ENCODE results near the gene ZSWIM9. TPM values are rescaled to one million over a fixed set of nuclear protein-coding genes. Genes with fewer than 3 reads are reported as not detected.
A peak's percentile ranks its signal among the peaks of the same experiment; 100 is the strongest.

ZSWIM9 gene
- total RNA-seq, 2 experiments from 2014 or later = 10.2 to 13.3 TPM

- Mint-ChIP-seq H3K27ac (no peak overlapping the region), H3K36me3 (peaks cover 35% of the 10 kb centered on the region), H3K4me3 (no peak overlapping the region), H3K4me1 (peaks cover 3% of the 10 kb centered on the region), H3K9me3 (peaks cover 8% of the 10 kb centered on the region), H3K27me3 (no peaks in the 10 kb centered on the region)
- POLR2A ChIA-PET = interaction anchor here (0.6 kb wide), 1 partner anchor 36 kb away, joined by 5 read pairs; no protein-coding TSS in a partner anchor
- DNase-seq (no peak), ATAC-seq (ENCODE audit: low read depth) (no peak)
These were observed 15.5 kb downstream of the ZSWIM9 start for GRCh38 chr19:48186015-48186414.

GRCh38 chr19:48186541-48186991 is 16.1 kb downstream of the ZSWIM9 start:
- Mint-ChIP-seq H3K9me3 (peaks cover 4% of the 10 kb centered on the region), H3K27ac (peak overlapping the region; percentile 30), H3K4me3 (no peak overlapping the region), H3K36me3 (peaks cover 33% of the 10 kb centered on the region), H3K4me1 (peaks cover 3% of the 10 kb centered on the region), H3K27me3 (no peaks in the 10 kb centered on the region)
- DNase-seq (no peak), ATAC-seq (ENCODE audit: low read depth) (no peak)
- POLR2A ChIA-PET = interaction anchor here (0.6 kb wide), 1 partner anchor 36 kb away, joined by 5 read pairs; no protein-coding TSS in a partner anchor

DNA sequence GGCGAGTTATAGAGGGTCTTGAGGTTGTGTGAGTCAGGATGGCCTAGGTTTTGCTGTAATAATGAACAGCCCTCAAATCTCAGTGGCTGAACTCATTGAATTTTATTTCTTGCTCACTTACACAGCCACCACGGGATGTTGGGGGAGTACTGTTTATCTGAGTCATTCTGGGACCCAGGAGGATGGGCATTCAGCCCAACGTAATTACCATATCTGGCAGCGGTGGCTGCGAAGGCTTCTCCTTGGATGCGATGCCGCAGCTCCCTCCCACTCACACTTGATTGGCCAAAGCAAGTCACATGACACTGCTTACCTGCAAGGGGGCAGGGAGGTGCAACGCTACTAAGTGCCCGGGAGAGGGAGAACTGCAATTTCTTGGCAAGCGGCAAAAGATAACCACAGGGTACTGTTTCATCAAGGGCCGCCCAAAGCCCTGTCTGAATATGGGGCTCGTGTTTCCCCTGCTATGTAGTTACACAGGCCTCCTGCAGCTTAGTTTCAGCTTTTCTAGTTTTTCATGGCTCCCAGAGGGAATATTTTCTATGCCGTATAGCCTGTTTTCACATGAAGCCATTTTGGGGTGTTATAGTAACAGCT is 19.9 kb downstream of the ZSWIM9 start:
- Mint-ChIP-seq H3K9me3 (no peaks in the 10 kb centered on the region), H3K27me3 (no peaks in the 10 kb centered on the region), H3K27ac (no peak overlapping the region), H3K4me3 (no peak overlapping the region), H3K36me3 (peaks cover 23% of the 10 kb centered on the region), H3K4me1 (peaks cover 3% of the 10 kb centered on the region)
- ATAC-seq (ENCODE audit: low read depth) (peak; percentile 76), DNase-seq (peak; percentile 47)
- POLR2A ChIA-PET = interaction anchor here (0.6 to 2.1 kb wide), 3 partner anchors 9 to 21 kb away, joined by 3 to 12 read pairs (median 3); no protein-coding TSS in a partner anchor

GRCh38 chr19:48190885-48191284 is 20.4 kb downstream of the ZSWIM9 start:
- H3K36me3 Mint-ChIP-seq = peaks cover 25% of the 10 kb centered on the region
- DNase-seq (no peak), ATAC-seq (ENCODE audit: low read depth) (no peak)
- H3K9me3 Mint-ChIP-seq = no peaks in the 10 kb centered on the region
- POLR2A ChIA-PET = interaction anchor here (0.6 to 2.1 kb wide), 3 partner anchors 8 to 21 kb away, joined by 3 to 12 read pairs (median 3); no protein-coding TSS in a partner anchor
- no peak overlapping the region for H3K4me3 Mint-ChIP-seq
- H3K4me1 Mint-ChIP-seq = peaks cover 6% of the 10 kb centered on the region
- H3K27me3 Mint-ChIP-seq = no peaks in the 10 kb centered on the region
- H3K27ac Mint-ChIP-seq = no peak overlapping the region

DNA sequence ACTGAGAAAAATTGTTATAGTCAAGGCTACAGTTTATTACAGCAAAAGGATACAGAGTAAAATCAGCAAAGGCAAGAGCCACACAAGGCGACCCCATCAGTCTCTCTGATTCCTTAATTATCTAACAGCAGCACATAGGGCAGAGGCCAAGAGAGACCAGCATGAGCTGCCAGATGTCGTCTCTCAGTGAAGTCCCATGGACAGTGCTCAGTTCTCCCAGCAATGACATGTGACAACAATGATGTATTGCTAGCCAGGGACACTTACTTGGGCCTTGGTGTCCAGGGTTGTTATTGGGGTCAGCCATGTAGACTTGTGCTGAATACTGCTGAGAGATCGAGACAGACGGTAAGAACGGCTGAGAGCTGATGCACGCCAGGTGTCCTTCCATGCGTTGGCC is 22.3 kb downstream of the ZSWIM9 start:
- no peaks in the 10 kb centered on the region for H3K27me3 Mint-ChIP-seq
- POLR2A ChIA-PET = no interaction called here
- H3K4me1 Mint-ChIP-seq = peaks cover 8% of the 10 kb centered on the region
- H3K27ac Mint-ChIP-seq = no peak overlapping the region
- no peak for DNase-seq
- ATAC-seq (ENCODE audit: low read depth) = no peak
- no peak overlapping the region for H3K4me3 Mint-ChIP-seq
- peaks cover 24% of the 10 kb centered on the region for H3K36me3 Mint-ChIP-seq
- H3K9me3 Mint-ChIP-seq = no peaks in the 10 kb centered on the region

DNA sequence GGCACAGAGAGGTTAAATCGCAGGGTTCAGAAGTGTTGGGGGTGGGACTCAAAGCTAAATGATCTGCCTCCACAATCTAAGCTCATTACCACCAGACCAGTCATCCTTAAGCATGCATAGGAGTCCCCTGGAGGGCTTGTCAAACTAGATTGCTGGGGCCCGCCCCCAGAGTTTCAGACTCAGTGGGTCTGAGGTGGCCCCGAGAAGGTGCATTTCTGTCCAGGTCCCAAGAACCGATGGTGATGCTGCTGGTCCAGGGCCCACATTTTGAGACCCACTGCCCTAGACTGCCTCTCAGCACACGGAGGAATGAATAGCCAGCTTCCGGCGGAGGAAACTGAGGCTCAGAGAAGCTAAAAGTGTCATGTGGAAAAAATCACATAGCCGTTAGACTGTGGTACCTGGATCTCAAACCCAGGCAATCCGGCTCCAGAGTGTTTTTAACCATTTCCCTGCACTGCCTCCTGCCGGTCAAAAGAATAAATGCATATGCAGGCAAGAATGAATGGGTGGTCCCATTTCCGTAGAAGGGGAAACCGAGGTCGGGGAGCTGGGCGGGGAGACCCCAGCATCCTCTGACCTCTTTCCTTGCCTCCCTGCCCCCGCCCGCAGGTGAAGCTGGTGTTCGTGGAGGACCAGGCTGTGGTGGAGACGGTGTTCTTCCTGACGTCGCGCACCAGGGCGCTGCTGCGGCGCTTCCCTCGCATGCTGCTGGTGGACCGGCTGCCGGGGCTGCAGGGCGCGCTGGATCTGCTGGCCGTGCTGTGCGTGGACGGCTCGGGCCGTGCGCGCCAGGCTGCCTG is 23.8 kb downstream of the ZSWIM9 start:
- Mint-ChIP-seq H3K9me3 (no peaks in the 10 kb centered on the region), H3K27me3 (no peaks in the 10 kb centered on the region), H3K36me3 (peaks cover 17% of the 10 kb centered on the region), H3K27ac (no peak overlapping the region), H3K4me3 (peak overlapping the region; percentile 20), H3K4me1 (peaks cover 8% of the 10 kb centered on the region)
- POLR2A ChIA-PET = interaction anchor here (1.2 kb wide), 1 partner anchor 9 kb away, joined by 3 read pairs; no protein-coding TSS in a partner anchor
- DNase-seq = no peak
- ATAC-seq (ENCODE audit: low read depth) = no peak

DNA sequence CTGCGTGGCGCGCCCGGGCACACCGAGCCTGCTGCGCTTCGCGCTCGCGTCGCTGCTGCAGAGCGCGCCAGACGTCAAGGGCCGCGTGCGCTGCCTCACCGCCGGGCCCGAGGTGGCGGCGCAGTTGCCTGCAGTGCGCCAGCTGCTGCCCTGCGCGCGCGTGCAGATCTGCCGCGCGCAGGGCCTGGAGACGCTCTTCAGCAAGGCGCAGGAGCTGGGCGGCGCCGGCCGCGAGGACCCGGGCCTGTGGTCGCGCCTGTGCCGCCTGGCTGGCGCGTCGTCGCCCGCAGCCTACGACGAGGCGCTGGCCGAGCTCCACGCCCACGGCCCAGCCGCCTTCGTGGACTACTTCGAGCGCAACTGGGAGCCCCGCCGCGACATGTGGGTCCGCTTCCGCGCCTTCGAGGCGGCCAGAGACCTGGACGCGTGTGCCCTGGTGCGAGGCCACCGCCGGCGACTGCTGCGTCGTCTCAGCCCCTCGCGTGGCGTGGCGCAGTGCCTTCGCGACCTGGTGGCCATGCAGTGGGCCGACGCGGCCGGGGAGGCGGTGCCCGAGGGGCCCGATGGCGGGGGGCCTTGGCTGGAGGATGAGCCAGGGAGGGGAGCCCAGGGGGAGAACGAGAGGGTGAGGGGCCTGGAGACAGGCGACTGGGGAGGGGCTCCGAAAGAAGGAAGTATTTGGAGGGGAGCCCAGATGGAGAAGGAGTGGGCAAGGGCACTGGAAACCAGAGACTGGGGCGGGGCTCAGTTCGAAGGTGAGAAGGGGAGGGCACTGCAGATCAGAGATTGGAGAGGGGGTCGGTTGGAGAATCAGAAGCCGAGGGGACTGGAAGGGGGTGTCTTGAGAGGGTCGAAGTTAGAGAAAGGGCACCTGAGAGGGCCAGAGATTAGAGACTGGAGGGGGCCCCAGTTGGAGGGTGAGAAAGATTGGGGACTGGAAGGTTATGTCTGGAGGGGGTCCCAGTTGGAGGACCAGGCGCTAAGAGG is 24.7 kb downstream of the ZSWIM9 start:
- Mint-ChIP-seq H3K27me3 (no peaks in the 10 kb centered on the region), H3K4me3 (no peak overlapping the region), H3K36me3 (peaks cover 12% of the 10 kb centered on the region), H3K27ac (peak overlapping the region; percentile 42), H3K4me1 (peaks cover 9% of the 10 kb centered on the region), H3K9me3 (no peaks in the 10 kb centered on the region)
- POLR2A ChIA-PET = interaction anchor here (1.2 kb wide), 1 partner anchor 8 kb away, joined by 3 read pairs; no protein-coding TSS in a partner anchor
- DNase-seq (no peak), ATAC-seq (ENCODE audit: low read depth) (no peak)

GRCh38 chr19:48196321-48196763 is 25.9 kb downstream of the ZSWIM9 start:
- no peak overlapping the region for H3K27ac Mint-ChIP-seq
- H3K4me1 Mint-ChIP-seq = peaks cover 7% of the 10 kb centered on the region
- H3K9me3 Mint-ChIP-seq = no peaks in the 10 kb centered on the region
- no peak for DNase-seq
- no peak for ATAC-seq (ENCODE audit: low read depth)
- no peak overlapping the region for H3K4me3 Mint-ChIP-seq
- H3K36me3 Mint-ChIP-seq = peaks cover 9% of the 10 kb centered on the region
- POLR2A ChIA-PET = no interaction called here
- no peaks in the 10 kb centered on the region for H3K27me3 Mint-ChIP-seq

DNA sequence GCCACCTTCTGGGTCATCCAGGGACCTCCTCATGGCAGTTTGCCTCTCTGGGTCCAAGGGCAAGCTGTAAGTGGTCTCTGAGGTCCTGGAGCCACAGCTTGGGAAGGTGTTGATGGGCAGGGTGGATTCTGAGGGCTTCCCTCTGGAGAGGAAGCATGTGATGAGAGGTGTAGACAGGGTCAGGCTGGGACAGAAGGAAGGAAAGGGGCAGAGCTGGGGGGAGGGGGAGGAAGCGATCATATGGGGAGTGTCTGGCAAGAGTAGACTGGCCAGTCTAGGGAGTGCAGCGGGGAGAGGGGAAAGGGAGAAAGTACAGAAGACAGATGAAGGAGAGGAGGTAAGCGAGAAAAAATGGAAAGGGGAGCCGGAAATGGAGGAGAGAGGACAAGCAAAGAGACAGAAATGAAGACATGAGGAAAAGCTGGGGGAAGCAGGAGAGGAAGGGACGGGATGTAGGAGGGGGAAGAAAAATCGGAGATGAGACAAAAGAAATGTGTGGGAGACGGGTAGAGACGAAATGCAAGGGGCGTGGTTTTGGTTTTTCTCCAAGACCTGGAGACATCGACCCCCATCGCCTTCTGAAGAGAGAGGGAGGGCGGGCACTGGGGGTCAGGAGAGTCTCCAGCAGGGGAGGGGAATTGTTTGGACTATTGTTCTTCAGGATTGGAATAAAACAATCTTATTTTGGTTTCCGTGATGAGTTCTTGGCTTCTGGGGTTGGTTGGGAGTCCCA is 26.6 kb downstream of the ZSWIM9 start:
- POLR2A ChIA-PET = no interaction called here
- ATAC-seq (ENCODE audit: low read depth) (no peak), DNase-seq (no peak)
- Mint-ChIP-seq H3K4me1 (peaks cover 8% of the 10 kb centered on the region), H3K27ac (no peak overlapping the region), H3K36me3 (peaks cover 6% of the 10 kb centered on the region), H3K4me3 (no peak overlapping the region), H3K27me3 (no peaks in the 10 kb centered on the region), H3K9me3 (no peaks in the 10 kb centered on the region)

- ATAC-seq (ENCODE audit: low read depth) = no peak
- POLR2A ChIA-PET = interaction anchor here (0.6 to 3.3 kb wide), 20 partner anchors 9 to 415 kb away, joined by 3 to 29 read pairs (median 4); partner anchors contain the start of genes CARD8, LIG1, RPL18 and SYNGR4
- no peak for DNase-seq
- Mint-ChIP-seq H3K9me3 (no peaks in the 10 kb centered on the region), H3K4me3 (no peak overlapping the region), H3K27ac (no peak overlapping the region), H3K36me3 (peaks cover 12% of the 10 kb centered on the region), H3K27me3 (no peaks in the 10 kb centered on the region), H3K4me1 (peaks cover 20% of the 10 kb centered on the region)
These were observed 32.8 kb downstream of the ZSWIM9 start for GRCh38 chr19:48203222-48203793.

DNA sequence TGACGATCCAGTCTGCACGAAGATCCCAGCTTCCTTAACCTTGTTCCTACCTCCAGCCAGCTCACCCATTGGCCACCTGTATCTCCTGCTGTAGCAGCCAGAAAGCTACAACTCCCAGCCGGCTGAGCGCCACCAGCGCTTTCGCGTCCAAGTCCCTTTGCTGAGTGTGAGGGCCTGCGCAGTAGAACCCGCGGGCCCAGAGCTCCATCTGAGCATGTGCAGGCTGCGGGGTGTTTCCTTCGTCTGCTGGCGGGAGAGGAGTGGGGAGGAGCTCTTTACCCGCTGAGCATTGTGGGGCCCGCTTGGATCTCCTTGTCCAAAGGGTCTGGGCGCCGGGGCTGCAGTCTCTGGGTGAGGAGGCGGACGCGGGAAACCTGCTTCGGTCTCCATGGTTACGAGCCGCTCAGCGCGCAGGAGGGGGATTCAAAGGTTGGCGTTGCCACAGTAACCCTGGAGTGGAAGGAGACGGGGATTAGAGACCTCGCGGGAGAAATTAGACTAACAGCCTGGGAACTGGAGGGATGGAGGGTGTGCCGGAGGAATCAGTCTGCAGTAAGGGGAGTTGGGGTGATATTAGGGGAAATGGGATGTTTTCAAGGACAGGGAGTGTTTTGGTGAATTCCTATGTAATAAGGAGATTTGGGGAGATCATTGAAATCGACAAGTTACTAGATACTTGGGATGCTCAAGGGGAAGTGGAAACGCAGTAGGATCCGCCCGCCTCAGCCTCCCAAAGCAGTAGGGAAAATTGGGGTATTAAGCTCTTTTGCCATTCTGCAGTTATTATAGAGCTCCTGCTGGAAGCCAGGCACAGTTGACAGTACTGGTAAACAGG is 33.5 kb downstream of the ZSWIM9 start:
- DNase-seq = peak; percentile 86
- POLR2A ChIA-PET = interaction anchor here (0.5 to 3.3 kb wide), 23 partner anchors 8 to 807 kb away, joined by 3 to 29 read pairs (median 3); partner anchors contain the start of genes CARD8, LIG1, RPL18 and SYNGR4
- Mint-ChIP-seq H3K4me3 (no peak overlapping the region), H3K4me1 (peaks cover 22% of the 10 kb centered on the region), H3K27me3 (no peaks in the 10 kb centered on the region), H3K36me3 (peaks cover 13% of the 10 kb centered on the region), H3K27ac (no peak overlapping the region), H3K9me3 (no peaks in the 10 kb centered on the region)
- ATAC-seq (ENCODE audit: low read depth) = peak; percentile 100

Measured in activated naive CD8-positive, alpha-beta T cell treated with anti-CD3 and anti-CD28 coated beads, Interleukin-2, amount 10 ng/mL, durations not matched to agents 7 days and 5 days (primary cell).